HTERT RPE-1 (cell line): ENCODE measurements around the gene C5orf15.
"Not testable (repeated sequence)": the region's sequence is repeated elsewhere in the genome, so short reads cannot be mapped to it uniquely, and the experiment has no call there.

Experiments
- in situ Hi-C: fragments of 300-500 bp; cut with MboI; formaldehyde crosslinking; loops from 4 replicates; pipeline ENCODE4 v1.14.3; 2020; ENCODE audit warnings: low sequenced_read_pairs

C5orf15 gene

DNA sequence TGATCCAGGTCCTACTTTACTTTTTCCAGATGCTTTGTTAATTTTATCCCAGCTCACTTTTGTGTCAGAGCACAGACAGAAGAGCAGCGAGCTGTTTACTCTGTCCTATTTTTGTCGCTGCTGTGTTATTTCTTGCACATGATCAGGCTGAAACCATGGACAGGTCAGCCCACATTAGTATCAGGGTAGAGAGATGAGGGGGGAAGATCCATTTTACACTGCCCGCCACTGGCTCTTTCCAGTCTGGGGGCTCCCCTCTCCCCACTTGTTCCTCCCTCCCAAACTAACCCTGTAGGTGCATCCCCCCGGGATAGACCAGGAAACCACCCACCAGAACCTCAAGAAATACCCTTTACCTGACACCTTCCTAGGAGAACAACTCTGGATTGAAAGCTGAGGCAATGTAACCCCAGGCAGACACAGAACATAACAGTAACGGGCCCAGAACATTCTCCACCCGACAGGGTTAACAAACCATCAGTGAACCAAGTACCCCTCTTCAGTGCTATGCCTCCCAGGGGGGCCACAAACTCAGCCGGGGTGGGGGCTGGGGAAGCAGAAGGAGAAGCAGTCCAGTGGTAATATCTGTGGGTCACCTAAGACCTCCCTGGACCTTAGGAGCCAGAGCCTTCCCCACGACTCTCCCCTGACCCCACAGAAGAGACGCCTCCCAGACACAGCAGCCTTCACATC is 26.0 kb upstream of the C5orf15 start:
- in situ Hi-C loops, result no loop called here

DNA sequence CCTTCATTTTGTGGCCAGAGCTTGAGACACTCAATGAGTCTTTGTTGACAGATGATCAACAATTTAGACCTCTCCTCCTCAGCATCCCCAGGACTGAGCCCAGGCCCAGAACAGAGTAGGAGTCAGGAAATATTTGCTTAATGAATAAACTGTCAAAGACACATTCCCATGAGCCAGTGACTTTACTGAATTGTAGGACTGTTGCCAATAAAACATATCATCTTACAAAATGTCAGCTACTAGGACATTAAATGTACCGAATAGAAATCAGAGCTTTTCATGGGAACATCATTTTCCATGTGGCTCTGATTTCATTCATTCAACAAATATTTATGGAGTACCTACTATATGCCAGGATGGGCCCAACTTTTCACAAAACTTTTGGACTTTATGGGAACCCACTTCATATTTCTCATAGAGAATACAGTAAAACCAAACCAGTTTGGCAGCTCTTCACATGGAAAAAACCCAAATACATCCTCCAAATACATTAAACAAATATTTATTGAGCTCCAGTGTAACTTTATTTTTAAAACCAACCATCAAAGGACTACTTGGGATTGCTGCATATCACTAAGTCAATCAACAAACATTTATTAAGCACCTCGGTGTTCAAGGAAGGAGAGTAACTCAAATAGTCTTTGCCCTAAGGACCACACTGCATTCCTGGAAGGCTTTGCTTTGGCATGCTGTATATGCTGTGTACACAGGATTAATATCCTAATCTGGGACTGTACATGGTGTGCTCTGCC is 24.9 kb upstream of the C5orf15 start:
- in situ Hi-C loops, result no loop called here

DNA sequence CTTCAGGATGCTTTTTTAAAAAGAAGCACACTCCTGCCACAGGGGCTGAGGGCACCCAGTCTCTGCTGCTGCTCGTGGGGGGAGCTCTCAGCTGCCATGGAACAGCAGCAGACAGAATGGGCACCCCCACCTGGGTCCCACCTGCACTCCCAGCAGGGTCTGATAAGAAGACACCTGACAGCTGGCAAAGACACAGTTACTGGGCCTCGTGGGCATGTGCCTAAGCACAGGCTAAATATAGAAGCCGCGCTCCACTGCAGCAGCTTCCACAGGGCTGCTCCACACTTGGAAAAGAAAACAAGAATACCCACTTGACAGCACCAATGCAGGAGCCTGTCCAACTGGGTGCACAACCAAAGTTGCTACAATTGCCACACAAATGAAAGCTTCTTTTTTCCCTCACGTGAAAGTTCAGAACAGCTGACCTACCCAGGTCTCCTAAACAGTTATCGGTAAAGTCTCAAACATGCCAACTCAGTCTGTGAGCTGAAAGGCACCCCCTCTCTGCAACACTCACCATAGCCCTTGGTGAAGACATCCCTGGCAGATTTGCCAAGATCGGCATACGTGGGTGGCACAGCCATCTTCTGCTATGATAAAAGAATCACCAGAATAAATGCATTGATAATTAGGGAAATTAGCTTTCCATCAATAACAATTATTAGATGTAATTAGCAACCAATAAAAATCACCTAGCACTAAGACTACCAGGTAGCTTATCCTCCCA is 24.2 kb upstream of the C5orf15 start:
- in situ Hi-C loops, result no loop called here

DNA sequence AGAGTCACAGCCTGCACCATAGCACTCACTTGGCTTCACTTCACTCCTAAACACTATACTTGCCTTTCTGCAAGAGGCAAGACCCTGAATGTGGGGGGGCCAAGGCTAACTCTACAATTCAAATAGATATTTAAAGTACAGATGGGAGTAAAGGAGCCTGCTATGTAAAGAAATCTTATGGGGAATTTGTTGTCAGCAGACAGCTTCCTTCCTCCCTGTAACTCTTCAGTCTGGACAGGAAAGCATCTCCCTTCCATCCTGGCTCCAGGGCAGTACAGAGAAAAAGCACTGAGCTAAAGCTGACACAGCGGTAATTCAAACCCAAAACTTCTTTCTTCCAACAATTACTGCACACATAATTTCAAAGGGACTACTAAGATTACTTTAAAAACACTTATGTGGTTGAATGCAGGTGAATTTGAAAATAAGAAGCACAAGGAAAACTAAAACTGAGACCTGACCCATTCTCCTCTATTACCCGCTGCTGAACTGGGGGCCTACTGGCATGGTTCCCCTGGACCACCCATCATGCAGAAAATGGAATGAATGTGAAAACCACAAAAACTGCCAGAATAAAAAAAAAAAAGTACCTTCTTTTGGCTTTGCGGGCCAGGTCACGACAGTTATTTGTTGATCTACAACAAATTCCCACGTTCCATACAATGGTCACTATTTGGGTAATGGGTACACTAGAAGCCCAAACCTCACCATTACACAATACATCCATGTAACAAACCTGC is 22.9 kb upstream of the C5orf15 start:
- in situ Hi-C loops, result no loop called here

DNA sequence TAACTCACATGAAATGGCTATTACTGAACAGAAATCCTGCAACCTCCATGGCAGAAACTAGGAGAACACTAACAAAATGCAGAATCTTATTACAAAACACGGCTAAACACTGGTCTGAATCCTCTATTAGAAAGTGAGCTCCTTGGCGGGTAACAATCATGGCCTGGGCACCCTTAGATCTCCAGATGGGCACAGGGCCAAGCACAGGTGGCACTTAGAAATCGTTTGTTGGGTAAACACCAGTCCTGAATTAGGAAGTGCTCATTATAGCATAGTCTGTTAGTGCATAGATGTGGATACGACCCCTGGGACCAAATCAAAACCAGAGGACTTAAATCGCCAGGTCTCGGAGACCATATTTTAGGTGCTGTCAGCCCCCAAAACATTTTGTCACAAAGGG is 22.0 kb upstream of the C5orf15 start:
- in situ Hi-C loops, result no loop called here

DNA sequence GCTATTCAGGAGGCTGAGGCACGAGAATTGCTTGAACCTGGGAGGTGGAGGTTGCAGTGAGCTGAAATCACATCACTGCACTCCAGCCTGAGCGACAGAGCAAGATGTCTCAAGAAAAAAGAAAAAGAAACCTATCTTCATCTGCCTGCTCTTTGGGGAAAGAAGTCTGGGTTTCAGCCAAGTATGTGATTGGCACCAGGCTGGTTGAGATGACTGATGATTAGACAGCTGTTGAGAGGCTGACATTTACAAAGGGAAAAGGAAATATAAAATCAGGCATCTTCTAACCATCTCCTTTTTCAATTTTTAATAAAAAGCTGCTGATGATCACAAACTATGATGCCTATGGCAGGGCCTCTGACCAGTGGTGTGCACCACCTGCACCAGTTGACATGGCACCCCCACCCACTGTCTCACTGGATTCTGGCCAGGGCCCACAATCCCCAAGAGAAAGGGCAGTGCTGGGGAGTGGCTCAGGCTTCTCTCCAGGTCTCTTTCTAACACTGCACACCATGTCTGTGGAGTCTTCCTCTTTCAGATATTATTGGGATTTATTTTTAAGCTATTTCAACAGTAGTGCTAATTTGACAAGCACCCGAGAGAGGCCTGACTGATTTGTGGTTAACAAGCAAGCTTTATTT is 17.2 kb upstream of the C5orf15 start:
- in situ Hi-C loops, result no loop called here

DNA sequence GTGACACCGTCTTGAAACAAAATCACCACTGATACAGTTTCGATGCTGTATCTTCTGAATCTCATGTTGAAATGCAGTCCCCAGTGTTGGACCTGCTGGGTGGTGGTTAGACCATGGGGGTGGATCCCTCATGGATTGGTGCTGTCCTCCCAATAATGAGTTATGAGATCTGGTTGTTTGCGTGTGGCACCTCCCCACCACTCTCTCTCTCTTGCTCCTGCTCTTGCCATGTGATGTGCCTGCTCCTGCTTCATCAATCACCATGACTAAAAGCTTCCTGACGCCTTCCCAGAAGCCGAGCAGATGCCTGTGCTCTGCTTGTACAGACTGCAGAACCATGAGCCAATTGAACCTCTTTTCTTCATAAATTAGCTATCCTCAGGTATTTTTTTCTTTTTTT is 15.2 kb upstream of the C5orf15 start:
- in situ Hi-C loops, result no loop called here

DNA sequence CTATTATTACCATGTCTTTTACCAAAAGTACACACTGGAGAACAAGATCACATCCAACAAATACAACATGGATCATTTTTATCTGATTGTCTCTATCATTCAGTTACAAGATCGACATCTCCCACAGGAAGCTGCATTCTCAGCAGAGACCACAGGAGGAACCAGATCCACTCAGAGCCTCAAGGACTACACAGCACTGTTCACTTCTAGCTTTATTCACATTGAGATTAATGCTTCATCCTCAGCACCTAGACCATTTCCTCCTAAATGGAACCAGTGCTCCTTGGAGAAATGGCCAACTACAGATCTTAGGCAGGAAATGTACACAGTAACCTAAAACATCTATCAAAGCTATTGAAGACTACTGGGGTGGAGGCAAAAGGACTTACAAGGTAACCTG is 13.3 kb upstream of the C5orf15 start:
- in situ Hi-C loops, result no loop called here

DNA sequence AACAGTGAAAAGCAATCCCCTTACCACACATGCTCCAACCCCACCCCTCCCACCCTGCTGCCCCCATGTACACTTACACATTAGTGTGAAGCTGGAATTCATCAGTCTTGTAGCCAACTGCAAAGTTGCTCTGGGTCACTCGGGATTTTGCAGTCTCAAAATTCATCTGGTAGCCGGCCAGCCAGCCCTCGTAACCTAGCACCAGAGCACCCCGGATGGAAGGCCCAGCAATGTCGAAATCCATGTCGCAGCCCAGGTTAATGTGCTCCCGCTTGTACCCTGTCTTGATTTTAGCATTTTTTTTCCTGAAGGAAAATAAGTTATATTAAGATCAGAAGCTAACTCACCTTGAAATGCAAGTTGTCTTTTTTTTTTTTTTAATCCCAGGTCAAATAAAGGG is 12.2 kb upstream of the C5orf15 start:
- in situ Hi-C loops, result no loop called here

DNA sequence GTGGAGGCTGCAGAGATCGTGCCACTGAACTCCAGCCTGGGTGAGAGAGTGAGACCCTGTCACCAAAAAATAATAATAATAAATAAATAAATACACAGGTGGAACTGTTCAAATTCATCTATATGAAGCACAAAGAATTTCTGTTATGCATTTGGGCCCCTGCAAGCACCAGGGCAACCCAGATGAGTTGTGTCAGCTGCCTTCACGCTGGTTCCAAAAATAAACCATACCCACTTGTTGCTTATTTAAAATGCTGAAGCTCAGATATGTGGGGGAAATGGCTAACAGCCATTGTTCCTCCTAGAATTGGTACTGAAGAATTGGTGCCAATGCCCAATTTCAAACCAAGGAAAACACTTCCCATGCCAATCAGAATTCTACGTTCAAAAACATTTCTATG is 10.5 kb upstream of the C5orf15 start:
- in situ Hi-C loops, result no loop called here

DNA sequence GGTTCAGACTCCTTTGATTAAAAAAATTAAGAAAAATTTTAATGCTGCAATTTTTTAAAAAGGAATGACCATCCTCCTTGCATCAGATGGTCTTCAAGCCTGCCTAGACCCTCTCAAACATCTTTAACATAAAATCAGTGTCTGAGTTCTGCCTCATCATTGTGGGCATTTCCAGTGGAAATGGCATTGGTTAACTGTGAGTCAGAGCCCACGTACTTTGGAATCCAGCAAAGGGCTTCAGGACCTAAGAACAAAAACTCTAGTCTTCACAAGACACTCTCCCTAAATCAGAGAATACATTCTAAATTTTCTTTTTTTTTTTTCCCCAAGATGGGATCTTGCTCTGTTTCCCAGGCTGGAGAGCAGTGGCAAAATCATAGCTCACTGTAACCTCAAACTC is 9.4 kb upstream of the C5orf15 start:
- in situ Hi-C loops, result no loop called here

DNA sequence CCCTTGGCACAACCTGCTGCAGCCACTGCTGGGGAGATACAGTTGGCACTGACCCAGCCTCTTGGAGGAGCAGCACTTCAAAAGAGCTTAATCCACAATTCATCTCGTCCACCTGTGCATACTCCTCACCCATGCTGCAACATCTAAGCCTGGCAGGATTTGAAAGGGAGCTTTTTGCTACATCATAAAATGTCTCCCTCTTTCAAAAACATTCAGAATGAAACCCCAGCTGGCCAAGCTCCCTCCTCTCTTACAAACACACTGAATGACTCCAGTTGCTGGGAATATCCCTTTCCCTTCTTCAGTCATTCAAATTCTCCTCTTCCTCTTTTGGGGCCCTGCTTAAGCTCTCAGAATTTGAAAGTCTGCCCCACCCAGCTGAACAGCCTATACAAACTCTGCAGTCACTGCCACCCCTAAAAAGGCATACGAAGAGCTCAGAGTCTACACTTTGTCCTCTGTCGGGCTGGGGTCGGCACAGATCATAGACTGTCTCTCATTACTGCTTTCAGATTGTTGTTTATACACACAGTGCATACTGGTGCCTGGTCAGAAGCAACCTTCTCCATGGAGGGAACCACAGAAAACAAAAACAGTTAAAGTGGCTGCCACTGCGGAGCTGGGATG is 8.8 kb upstream of the C5orf15 start:
- in situ Hi-C loops, result no loop called here

DNA sequence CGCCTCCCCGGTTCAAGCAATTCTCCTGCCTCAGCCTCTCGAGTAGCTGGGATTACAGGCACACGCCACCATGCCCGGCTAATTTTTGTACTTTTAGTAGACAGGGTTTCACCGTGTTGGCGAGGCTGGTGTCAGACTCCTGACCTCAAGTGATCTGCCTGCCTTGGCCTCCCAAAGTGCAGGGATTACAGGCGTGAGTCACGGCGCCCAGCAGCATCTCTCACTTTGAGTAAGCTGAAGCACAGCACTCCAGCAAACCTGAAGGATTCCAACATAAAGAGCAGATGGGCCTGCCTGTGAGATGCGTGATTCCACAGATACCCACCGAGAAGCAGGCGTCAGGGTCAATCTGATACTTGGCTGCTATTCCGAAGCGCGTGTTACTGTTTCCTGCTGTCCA is 7.1 kb upstream of the C5orf15 start:
- in situ Hi-C loops, result not testable (repeated sequence)

DNA sequence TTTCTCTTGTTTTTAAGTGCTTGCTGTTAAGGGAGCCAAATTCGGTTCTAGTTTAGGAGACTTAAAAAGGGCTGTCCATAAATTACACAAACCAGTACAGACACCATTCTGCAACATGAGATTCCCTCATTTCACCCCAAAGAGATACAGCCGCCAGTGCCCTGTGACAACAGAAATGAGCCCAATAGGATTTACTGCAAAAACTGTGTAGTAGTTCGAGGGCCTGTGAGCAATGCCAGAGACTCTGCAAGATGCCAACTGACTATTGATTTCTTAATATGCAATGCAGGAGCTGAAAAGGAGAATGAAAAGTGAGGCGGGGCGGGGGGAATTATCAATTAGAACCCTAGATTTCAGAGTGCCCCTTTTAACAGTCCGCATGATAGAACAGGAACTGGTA is 5.7 kb upstream of the C5orf15 start:
- in situ Hi-C loops, result no loop called here

DNA sequence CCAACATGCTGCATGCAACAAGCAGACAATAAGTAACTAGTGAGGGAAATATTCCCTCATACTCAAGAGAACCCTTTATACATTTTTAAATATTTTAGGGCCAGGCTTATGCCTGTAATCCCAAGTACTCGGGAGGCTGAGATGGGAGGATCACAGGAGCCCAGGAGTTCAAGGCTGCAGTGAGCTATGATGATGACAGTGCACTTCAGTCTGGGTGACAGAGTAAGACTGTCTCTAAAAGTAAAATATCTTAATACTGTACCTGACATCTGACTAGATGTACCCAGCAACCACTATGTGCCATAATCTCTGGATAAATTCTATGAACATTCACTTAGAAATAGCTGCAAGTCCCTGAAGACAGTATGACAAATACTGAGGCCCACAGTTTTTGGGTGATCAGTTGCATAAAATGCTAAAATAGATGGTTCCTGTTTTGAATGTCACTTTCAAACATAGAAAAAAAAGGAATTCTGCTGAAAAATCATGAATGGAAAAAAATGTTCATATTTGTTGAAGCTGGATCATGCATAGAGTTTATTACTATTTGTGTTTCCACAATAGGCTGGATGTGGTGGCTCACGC is 2.0 kb upstream of the C5orf15 start:
- in situ Hi-C loops, result no loop called here

DNA sequence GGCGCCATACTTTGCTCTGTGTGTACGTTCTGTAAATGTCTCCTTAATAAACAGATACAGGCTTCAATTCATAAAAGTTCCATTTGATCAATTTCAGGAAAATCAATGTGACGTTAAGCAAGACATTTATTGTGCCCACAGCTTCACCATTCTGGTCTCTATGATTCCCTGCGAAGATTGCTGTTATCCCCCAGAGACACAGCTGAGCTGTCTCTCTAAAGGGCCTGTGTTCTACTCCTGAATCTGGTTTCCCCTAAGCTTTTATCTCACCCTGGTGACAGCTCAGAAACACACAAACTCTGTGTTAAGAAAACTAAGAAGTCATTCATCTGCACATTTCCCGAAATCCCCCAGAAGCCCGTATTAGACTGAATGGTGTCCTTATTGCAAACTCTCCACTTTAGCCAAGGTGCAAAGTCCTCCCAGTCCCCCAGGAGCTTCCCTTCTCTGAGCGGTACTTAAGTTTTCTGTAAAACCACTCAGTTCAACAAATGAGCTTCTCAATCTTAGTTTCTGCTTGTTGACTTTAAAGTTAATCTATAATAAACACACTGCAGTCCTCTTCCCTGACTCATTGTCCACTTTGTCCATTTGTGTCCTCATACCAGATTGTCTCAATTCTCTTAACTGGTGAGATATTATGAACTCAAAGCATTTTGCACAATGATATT is 1.4 kb upstream of the C5orf15 start:
- in situ Hi-C loops, result no loop called here

DNA sequence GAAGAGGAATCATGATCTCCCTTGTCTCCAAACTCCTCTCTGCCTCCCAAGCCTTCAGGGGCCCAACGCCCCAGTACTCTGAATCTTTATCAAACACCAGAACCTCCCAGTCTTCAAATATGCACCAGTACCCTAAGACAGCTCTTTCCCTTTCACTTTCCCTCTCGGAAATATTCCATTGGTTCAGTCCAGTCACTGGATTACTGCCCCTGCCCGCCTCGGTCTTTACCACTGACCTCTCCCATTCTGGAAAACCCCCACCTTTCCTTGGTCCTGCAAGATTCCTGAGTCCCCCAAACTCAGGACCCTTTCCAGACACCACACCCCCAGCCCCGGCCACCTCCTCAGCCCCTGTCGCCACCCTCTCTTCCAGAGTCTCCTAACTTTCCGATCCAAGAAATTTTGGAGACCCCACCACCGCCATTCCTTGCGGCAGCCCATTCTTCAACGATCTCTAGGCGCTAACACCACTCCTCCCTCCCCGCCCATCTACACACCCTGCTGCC is 674 bp downstream of the C5orf15 start:
- in situ Hi-C loops, result no loop called here

DNA sequence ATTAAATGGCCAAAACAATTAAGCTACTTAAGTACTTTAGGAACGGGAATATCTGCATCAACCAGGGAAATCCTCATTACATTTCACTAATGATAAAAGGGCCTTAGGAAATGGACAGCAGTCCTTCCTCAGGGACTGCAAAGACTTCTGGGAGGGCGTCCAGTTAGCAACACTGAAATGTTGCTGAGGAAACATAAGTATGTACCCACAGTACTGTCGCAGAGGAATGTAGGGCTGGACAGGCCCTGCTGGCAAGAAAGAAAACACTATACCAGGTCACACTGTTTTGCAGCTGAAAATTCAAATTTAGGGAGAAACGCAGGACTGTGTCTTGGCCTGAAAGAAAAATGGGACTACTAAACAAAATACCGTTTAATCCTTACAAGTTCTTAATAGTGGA is 1.3 kb downstream of the C5orf15 start:
- in situ Hi-C loops, result no loop called here

DNA sequence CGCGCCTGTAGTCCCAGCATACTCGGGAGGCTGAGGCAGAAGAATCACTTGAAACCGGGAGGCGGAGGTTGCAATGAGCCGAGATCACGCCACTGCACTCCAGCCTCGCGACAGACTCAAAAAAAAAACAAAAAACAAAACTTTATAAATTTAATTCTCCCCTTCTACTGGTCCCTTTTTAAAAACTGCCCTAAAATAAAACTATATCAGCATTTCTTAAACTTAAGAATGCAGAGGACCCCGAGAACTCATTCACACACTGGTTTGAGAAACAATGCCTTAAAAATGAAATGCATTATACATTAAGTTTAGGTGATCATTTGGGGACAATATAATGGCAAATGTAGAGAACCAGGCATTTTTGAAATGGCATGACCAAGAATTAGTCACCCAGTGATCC is 2.3 kb downstream of the C5orf15 start:
- in situ Hi-C loops, result no loop called here
